Measurements from ENCODE around the gene FAM124A. TPM values are rescaled to one million over a fixed set of nuclear protein-coding genes. Genes with fewer than 3 reads are reported as not detected.

FAM124A gene
- total and polyA plus RNA-seq, 2 of the 8 experiments (the other 6 are each of a cell fraction or from before 2014, with no cell fraction given) = 40.7 to 49.9 TPM

DNA sequence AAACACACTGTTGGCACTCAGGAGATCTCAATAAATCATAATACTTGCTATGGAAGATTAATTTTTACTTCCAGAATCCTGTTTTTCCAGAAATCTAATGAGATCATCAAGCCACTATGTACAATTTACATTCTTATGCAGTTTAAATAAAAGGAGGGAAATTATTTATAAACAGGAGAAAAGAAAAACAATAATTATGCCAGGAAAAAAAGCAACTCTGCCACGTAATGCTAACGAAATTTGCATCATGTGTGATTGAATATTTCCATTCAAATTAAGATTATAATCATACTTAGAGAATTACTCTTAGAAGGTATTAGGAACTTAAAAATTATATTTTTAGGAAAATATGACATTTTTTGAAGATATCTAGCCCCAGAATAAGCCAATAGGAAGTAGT lies 13.0 kb downstream of the FAM124A start:
- Histone ChIP-seq H3K56ac (replicated peaks; ENCODE audit: insufficient read length, low read depth, low read length) (no peak overlapping the region), H3K36me3 (ENCODE audit: control insufficient read depth in 2 of 4, insufficient read depth in 4 of 4, low read length in 3 of 4) (peaks cover 3 to 57% (median 27%) of the 10 kb centered on the region in 4 experiments; a peak in 7 of 8 replicates), H3K79me1 (ENCODE audit: low read depth, low read length) (peaks cover 16% of the 10 kb centered on the region; the same call in 1 of the 2 replicates), H2AK5ac (ENCODE audit: low read depth, low read length) (no peak overlapping the region), H3K27ac (ENCODE audit: low read depth, low read length) (no peak overlapping the region), H3K18ac (ENCODE audit: extremely low read depth, low read length) (no peak overlapping the region), H3K27me3 (replicated peaks in 1 of 4; ENCODE audit: control insufficient read depth in 3 of 4, extremely low read depth in 1 of 4, insufficient read depth in 3 of 4, low read length in 3 of 4) (no peaks in the 10 kb centered on the region), H2BK120ac (replicated peaks; ENCODE audit: low read depth, low read length) (no peak overlapping the region), H3K23me2 (ENCODE audit: low read depth, low read length) (no peaks in the 10 kb centered on the region), H4K5ac (ENCODE audit: insufficient read length, low read depth, low read length) (no peak overlapping the region), H4K20me1 (replicated peaks in 1 of 2; ENCODE audit: control insufficient read depth in 1 of 2, insufficient read depth in 2 of 2, low read length in 2 of 2) (no peaks in the 10 kb centered on the region), H4K91ac (replicated peaks; ENCODE audit: insufficient read length, low read length) (no peak overlapping the region), H3K4me2 (ENCODE audit: insufficient read depth in 1 of 2, low read depth in 2 of 2, low read length in 2 of 2) (no peak overlapping the region), H3K4ac (replicated peaks; ENCODE audit: insufficient read length, low read depth, low read length) (no peak overlapping the region), H3K79me2 (ENCODE audit: control insufficient read depth in 1 of 2, insufficient read depth in 2 of 2, low read length in 2 of 2) (peaks cover 0 to 66% of the 10 kb centered on the region in 2 experiments; a peak in 2 of 4 replicates), H3K23ac (ENCODE audit: insufficient read length) (no peak overlapping the region), H4K8ac (ENCODE audit: extremely low read depth, insufficient read depth, low read length) (no peak overlapping the region), H2BK15ac (ENCODE audit: low read length) (no peak overlapping the region), H2BK20ac (ENCODE audit: low read length) (no peak overlapping the region), H2BK12ac (ENCODE audit: low read depth, low read length) (no peak overlapping the region), H3K9ac (replicated peaks in 1 of 4; ENCODE audit: extremely low read depth in 1 of 4, low read depth in 3 of 4, low read length in 3 of 4) (no peak overlapping the region), H2BK5ac (ENCODE audit: low read depth, low read length) (no peak overlapping the region), H3K9me3 (ENCODE audit: insufficient read depth in 2 of 2, low read depth in 1 of 2, low read length in 1 of 2) (no peaks in the 10 kb centered on the region), H2AFZ (ENCODE audit: low read length) (no peak overlapping the region), H3K4me3 (ENCODE audit: extremely low read depth in 1 of 4, insufficient read depth in 2 of 4, low read depth in 3 of 4, low read length in 4 of 4) (no peak overlapping the region), H3K4me1 (replicated peaks in 1 of 4; ENCODE audit: control insufficient read depth in 3 of 4, insufficient read depth in 4 of 4, low read length in 3 of 4) (peaks cover 6 to 14% (median 13%) of the 10 kb centered on the region in 4 experiments; a peak in 6 of 7 replicates), H3K14ac (ENCODE audit: insufficient read length) (no peak overlapping the region)
- ChIA-PET CTCF (ENCODE audit: partially characterized antibody) (interaction anchor here (0.5 to 4.4 kb wide), 7 partner anchors 11 to 1793 kb away, joined by 3 to 31 read pairs (median 3); partner anchors contain the start of gene FAM124A), POLR2A (ENCODE audit: partially characterized antibody) (interaction anchor here (1.0 to 6.9 kb wide), 10 partner anchors 7 to 66 kb away, joined by 3 to 77 read pairs (median 4); no protein-coding TSS in a partner anchor)
- DNase-seq (ENCODE audit: low read depth in 1 of 2, low spot score in 2 of 2) (no peak), FAIRE-seq (no peak)
- 85% methylated on average over 2 of the region's 2 CpGs; no CpG with 5 or more reads in 1 of the 2 experiments for WGBS, 2 experiments (ENCODE audit: extremely low coverage in 1 of 2, insufficient coverage in 1 of 2, insufficient read length in 1 of 2, insufficient replicate concordance in 2 of 2, low coverage in 1 of 2, low lambda C conversion rate in 2 of 2, missing lambda C conversion rate in 1 of 2)
- TF ChIP-seq POU5F1 (IDR thresholded peaks at IDR 0.05; ENCODE audit: low read depth, low read length) (no peak), MAFK (IDR thresholded peaks at IDR 0.05; ENCODE audit: low read depth, low read length) (no peak), SAP30 (IDR thresholded peaks at IDR 0.05; ENCODE audit: insufficient read depth, insufficient replicate concordance, low read length) (no peak), JUN (IDR thresholded peaks at IDR 0.05; ENCODE audit: low read depth, low read length) (no peak), TAF7 (optimal IDR thresholded peaks at IDR 0.05; ENCODE audit: borderline replicate concordance, low read depth, low read length) (no peak), GABPA (IDR thresholded peaks at IDR 0.05; ENCODE audit: borderline replicate concordance, insufficient read depth, low read length) (no peak), SP2 (IDR thresholded peaks at IDR 0.05; ENCODE audit: low read length) (no peak), TEAD4 (IDR thresholded peaks at IDR 0.05; ENCODE audit: low read depth, low read length) (no peak), EGR1 (IDR thresholded peaks at IDR 0.05; ENCODE audit: borderline replicate concordance, low read depth, low read length) (no peak), BCL11A (IDR thresholded peaks at IDR 0.05; ENCODE audit: low read depth in 2 of 2, low read length in 2 of 2) (no peak), RFX5 (IDR thresholded peaks at IDR 0.05; ENCODE audit: borderline replicate concordance, low read depth, low read length) (no peak)
- TF ChIP-seq, protein P1, sequence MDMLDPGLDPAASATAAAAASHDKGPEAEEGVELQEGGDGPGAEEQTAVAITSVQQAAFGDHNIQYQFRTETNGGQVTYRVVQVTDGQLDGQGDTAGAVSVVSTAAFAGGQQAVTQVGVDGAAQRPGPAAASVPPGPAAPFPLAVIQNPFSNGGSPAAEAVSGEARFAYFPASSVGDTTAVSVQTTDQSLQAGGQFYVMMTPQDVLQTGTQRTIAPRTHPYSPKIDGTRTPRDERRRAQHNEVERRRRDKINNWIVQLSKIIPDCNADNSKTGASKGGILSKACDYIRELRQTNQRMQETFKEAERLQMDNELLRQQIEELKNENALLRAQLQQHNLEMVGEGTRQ (IDR thresholded peaks at IDR 0.05; ENCODE audit: low read length) = no peak
- TF ChIP-seq, protein P2, sequence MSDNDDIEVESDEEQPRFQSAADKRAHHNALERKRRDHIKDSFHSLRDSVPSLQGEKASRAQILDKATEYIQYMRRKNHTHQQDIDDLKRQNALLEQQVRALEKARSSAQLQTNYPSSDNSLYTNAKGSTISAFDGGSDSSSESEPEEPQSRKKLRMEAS (IDR thresholded peaks at IDR 0.05) = no peak

Measured in H1 (cell line).